HepG2 (cell line): ENCODE data around the gene PPDPF. TPM values are rescaled to one million over a fixed set of nuclear protein-coding genes. Genes with fewer than 3 reads are reported as not detected.
A peak's percentile ranks its signal among the peaks of the same experiment; 100 is the strongest.

Experiments
- ATAC-seq: fragments of 200-7000 bp; cut with Tn5 transposase; 3 replicates; pipeline ENCODE4 v1.9.1; 2020; ENCODE audit warnings: mild to moderate bottlenecking, moderate library complexity
- BruUV-seq: library from RNA; stranded (reverse); fragments of 400-500 nt; replicated peaks from 2 replicates; lab custom pipeline; 2021; lab: Mats Ljungman, UMichigan
- CTCF ChIA-PET: fragments of 300-600 bp; formaldehyde crosslinking; extraction: SDS; loops from one replicate; lab custom pipeline; 2021; ENCODE audit warnings: low total read pairs, inconsistent platforms, low intra/inter-chr PET ratio; lab: Yijun Ruan, JAX
- POLR2A ChIA-PET: fragments of 350-600 bp; sonication (Branson Sonifier 250); formaldehyde crosslinking; loops from one replicate; lab custom pipeline; 2020; ENCODE audit warnings: antibody characterized with exemption, inconsistent platforms; lab: Yijun Ruan, JAX
- DNase-seq: peaks from one replicate; pipeline ENCODE4 v3.0.0-alpha.2; 2015; ENCODE audit warnings: low spot score
- FAIRE-seq: peaks from 3 replicates; lab custom pipeline; 2011; peaks lifted over from hg19 to GRCh38; lab: Jason Lieb, UNC
- H2AFZ ChIP-seq: one replicate; pipeline ENCODE4 v1.6.1; 2011; ENCODE audit warnings: low read length, inconsistent platforms
- H3K27ac ChIP-seq: fragments of 300-600 bp; 3 replicates; pipeline ENCODE4 v1.8.0; 2011; ENCODE audit warnings: mixed run types, mild to moderate bottlenecking, mixed read lengths, low read length, inconsistent platforms; ENCODE audit not compliant: insufficient read depth; ENCODE audit errors: extremely low read length
- H3K27me3 ChIP-seq, 2 experiments: fragments of 200-600 bp in 1 of 2; 2 replicates in 1 of 2; 3 replicates in 1 of 2; pipeline versions ENCODE4 v1.6.0 to v1.8.0; 2011; ENCODE audit warnings: low read length in 2 of 2, mild to moderate bottlenecking in 2 of 2, moderate library complexity in 2 of 2, inconsistent platforms in 1 of 2; ENCODE audit not compliant: insufficient read depth in 2 of 2, control insufficient read depth in 1 of 2
- H3K36me3 ChIP-seq, 2 experiments: fragments of 200-600 bp in 1 of 2; replicated peaks in 1 of 2; 2 replicates in 1 of 2; 3 replicates in 1 of 2; pipeline versions ENCODE4 v1.5.1 to v1.8.0; 2011; ENCODE audit warnings: low read length in 2 of 2, inconsistent platforms in 1 of 2; ENCODE audit not compliant: insufficient read depth in 2 of 2, control insufficient read depth in 1 of 2
- H3K4me1 ChIP-seq: 2 replicates; pipeline ENCODE4 v1.5.1; 2012; ENCODE audit warnings: low read length, inconsistent platforms; ENCODE audit not compliant: insufficient read depth
- H3K4me2 ChIP-seq: 2 replicates; pipeline ENCODE4 v1.6.0; 2011; ENCODE audit warnings: low read depth, low read length, inconsistent platforms
- H3K4me3 ChIP-seq, 3 experiments: fragments of 200-600 bp in 1 of 3; sonication (generic), shearing (Covaris generic) in 1 of 3; replicated peaks in 1 of 3; 2 replicates each; pipeline ENCODE4 v1.5.1; 2011 to 2016; ENCODE audit warnings: low read length in 3 of 3, inconsistent platforms in 2 of 3, low read depth in 2 of 3, mild to moderate bottlenecking in 2 of 3, control low read depth in 1 of 3, mixed read lengths in 1 of 3; ENCODE audit not compliant: insufficient read depth in 1 of 3
- H3K79me2 ChIP-seq: one replicate; pipeline ENCODE4 v1.6.1; 2011; ENCODE audit warnings: low read length, inconsistent platforms; ENCODE audit not compliant: insufficient read depth
- H3K9ac ChIP-seq: 2 replicates; pipeline ENCODE4 v1.6.0; 2011; ENCODE audit warnings: mild to moderate bottlenecking, low read depth, low read length, inconsistent platforms; ENCODE audit not compliant: insufficient read depth
- H3K9me3 ChIP-seq: 2 replicates; pipeline ENCODE4 v1.5.1; 2012; ENCODE audit warnings: mild to moderate bottlenecking, low read length
- H4K20me1 ChIP-seq: 2 replicates; pipeline ENCODE4 v1.6.0; 2011; ENCODE audit warnings: inconsistent platforms, mild to moderate bottlenecking, low read length, moderate library complexity; ENCODE audit not compliant: insufficient read depth
- EED ChIP-seq: sonication (generic); formaldehyde crosslinking; IDR thresholded peaks from 2 replicates; pipeline ENCODE4 v1.5.0; 2020; ENCODE audit warnings: mild to moderate bottlenecking, missing genetic modification reagents
- FOXC1 ChIP-seq: sonication (generic); formaldehyde crosslinking; IDR thresholded peaks from 2 replicates; pipeline ENCODE4 v1.8.0; 2022; ENCODE audit warnings: mild to moderate bottlenecking, missing genetic modification reagents, borderline replicate concordance
- FOXO4 ChIP-seq: sonication (generic); formaldehyde crosslinking; conservative IDR thresholded peaks from 2 replicates; pipeline ENCODE4 v1.8.1; 2023; ENCODE audit warnings: missing genetic modification reagents
- MLX ChIP-seq: IDR thresholded peaks from 2 replicates; pipeline ENCODE4 v1.6.1; 2016
- ZNF333 ChIP-seq: sonication (generic); formaldehyde crosslinking; IDR thresholded peaks from 2 replicates; pipeline ENCODE4 v1.4.0; 2020; ENCODE audit warnings: mild to moderate bottlenecking, missing genetic modification reagents, borderline replicate concordance
- ZNF432 ChIP-seq: sonication (generic); formaldehyde crosslinking; IDR thresholded peaks from 2 replicates; pipeline ENCODE4 v1.5.0; 2020; ENCODE audit warnings: missing genetic modification reagents, mild to moderate bottlenecking, borderline replicate concordance
- ZNF446 ChIP-seq: sonication (generic); formaldehyde crosslinking; IDR thresholded peaks from 2 replicates; pipeline ENCODE4 v1.5.0; 2020; ENCODE audit warnings: mild to moderate bottlenecking, missing genetic modification reagents
- WGBS: methylation state at CpG from one replicate; pipeline ENCODE4 v1.1.6; 2017; ENCODE audit warnings: low lambda C conversion rate; 5-methylcytosine and 5-hydroxymethylcytosine counted together
- in situ Hi-C: cut with HindIII; loops from 2 replicates; pipeline ENCODE4 v1.10.0; 2017; ENCODE audit warnings: low pct_unique_long_range_greater_than_20kb; ENCODE audit not compliant: extremely low pct_ligation_motif_present
- intact Hi-C: fragments of 100-400 bp; cut with micrococcal nuclease; formaldehyde crosslinking; loops from one replicate; pipeline ENCODE4 v1.10.0; 2022; ENCODE audit not compliant: unreplicated experiment
- polyA plus RNA-seq, 8 experiments: library from polyadenylated mRNA; depleted of rRNA in 3 of 8; stranded (reverse) in 7 of 8; unstranded in 1 of 8; fragments of >200 nt; fragmentation: Illumina TruSeq in 4 of 8; extraction: Trizol in 4 of 8; gene quantifications; 2 replicates each; pipeline versions ENCODE4 v1.2.1 to v1.2.3, GENCODE V29; 2011 to 2016; ENCODE audit warnings: low read depth in 4 of 8, missing spikeins in 1 of 8, mixed read lengths in 1 of 8; ENCODE audit not compliant: insufficient read depth in 1 of 8
- total RNA-seq, 5 experiments: library from RNA; depleted of rRNA; stranded (reverse); fragments of >200 nt; fragmentation: Illumina TruSeq; extraction: Trizol; gene quantifications; 2 replicates each; pipeline ENCODE4 v1.2.3, GENCODE V29; 2016; ENCODE audit warnings: low read depth in 1 of 5
- TF ChIP-seq, protein P1 (sequence below): sonication (generic); formaldehyde crosslinking; IDR thresholded peaks from 2 replicates; pipeline ENCODE4 v1.5.0; 2020; ENCODE audit warnings: mild to moderate bottlenecking, missing genetic modification reagents, moderate library complexity
- TF ChIP-seq, protein P2 (sequence below): sonication (generic); formaldehyde crosslinking; IDR thresholded peaks from 2 replicates; pipeline ENCODE4 v1.5.0; 2020; ENCODE audit warnings: missing genetic modification reagents

The PPDPF gene
- total and polyA plus RNA-seq, 2 of the 13 experiments (the other 11 are each of a cell fraction or from before 2014, with no cell fraction given), result 1.8 to 7.0 TPM

DNA sequence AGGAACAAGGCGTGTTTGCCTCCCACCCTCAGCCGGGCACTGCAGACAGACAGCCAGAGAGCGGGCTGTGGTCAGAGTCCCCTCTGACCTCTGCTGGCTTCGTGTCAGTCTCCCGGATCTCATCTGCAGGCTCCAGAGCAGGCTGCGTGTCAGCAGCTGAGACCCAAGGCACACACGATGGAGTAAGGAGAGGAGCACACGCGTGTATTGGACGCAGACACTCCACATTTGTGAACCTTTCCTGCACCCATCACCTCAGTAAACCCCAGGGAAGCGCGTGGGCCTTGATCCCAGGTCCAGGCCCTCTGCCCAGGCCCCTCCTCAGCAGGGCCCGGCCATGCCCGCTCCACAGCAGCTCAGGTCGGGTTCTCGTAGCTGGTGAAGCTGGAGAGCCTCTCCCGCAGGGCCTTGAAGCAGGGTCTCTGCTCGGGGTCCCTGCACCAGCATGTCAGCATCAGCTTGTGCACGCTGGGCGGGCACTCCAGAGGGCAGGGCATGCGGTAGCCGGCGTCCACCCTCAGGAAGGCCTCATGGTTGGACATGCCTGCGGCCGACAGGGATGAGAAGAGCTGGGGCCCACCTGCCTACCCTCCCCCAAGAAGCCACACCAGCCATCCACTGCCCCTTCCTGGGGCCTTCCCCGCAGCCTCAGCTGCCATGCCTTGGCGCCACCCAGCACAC, 8.8 kb downstream of the PPDPF start:
- Histone ChIP-seq H3K4me3 (no peak overlapping the region), H3K9me3 (no peaks in the 10 kb centered on the region), H3K27ac (no peak overlapping the region)
- CTCF ChIA-PET, result no interaction called here
- intact Hi-C loops, result no loop called here
- TF ChIP-seq ZNF432 (CRISPR knock-in tag) (no peak), FOXC1 (peak; percentile 57; the same call in 1 of the 2 replicates), EED (CRISPR knock-in tag) (0 out of 2 replicates have a peak, but pooled peaks have one; percentile 35), ZNF333 (CRISPR knock-in tag) (no peak), FOXO4 (CRISPR knock-in tag) (0 out of 2 replicates have a peak, but pooled peaks have one; percentile 76), ZNF446 (0 out of 2 replicates have a peak, but pooled peaks have one; percentile 38), MLX (CRISPR knock-in tag) (no peak)
- TF ChIP-seq, protein P1, sequence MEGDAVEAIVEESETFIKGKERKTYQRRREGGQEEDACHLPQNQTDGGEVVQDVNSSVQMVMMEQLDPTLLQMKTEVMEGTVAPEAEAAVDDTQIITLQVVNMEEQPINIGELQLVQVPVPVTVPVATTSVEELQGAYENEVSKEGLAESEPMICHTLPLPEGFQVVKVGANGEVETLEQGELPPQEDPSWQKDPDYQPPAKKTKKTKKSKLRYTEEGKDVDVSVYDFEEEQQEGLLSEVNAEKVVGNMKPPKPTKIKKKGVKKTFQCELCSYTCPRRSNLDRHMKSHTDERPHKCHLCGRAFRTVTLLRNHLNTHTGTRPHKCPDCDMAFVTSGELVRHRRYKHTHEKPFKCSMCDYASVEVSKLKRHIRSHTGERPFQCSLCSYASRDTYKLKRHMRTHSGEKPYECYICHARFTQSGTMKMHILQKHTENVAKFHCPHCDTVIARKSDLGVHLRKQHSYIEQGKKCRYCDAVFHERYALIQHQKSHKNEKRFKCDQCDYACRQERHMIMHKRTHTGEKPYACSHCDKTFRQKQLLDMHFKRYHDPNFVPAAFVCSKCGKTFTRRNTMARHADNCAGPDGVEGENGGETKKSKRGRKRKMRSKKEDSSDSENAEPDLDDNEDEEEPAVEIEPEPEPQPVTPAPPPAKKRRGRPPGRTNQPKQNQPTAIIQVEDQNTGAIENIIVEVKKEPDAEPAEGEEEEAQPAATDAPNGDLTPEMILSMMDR (CRISPR knock-in tag), result peak; percentile 12; the same call in 1 of the 2 replicates
- TF ChIP-seq, protein P2, sequence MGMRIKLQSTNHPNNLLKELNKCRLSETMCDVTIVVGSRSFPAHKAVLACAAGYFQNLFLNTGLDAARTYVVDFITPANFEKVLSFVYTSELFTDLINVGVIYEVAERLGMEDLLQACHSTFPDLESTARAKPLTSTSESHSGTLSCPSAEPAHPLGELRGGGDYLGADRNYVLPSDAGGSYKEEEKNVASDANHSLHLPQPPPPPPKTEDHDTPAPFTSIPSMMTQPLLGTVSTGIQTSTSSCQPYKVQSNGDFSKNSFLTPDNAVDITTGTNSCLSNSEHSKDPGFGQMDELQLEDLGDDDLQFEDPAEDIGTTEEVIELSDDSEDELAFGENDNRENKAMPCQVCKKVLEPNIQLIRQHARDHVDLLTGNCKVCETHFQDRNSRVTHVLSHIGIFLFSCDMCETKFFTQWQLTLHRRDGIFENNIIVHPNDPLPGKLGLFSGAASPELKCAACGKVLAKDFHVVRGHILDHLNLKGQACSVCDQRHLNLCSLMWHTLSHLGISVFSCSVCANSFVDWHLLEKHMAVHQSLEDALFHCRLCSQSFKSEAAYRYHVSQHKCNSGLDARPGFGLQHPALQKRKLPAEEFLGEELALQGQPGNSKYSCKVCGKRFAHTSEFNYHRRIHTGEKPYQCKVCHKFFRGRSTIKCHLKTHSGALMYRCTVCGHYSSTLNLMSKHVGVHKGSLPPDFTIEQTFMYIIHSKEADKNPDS (CRISPR knock-in tag), result 0 out of 2 replicates have a peak, but pooled peaks have one; percentile 30
- TF ChIP-seq, all 625 proteins: peak for 6
- no peak overlapping the region for H3K9ac ChIP-seq
- no peaks in the 10 kb centered on the region for H3K36me3 ChIP-seq
- peaks cover 10% of the 10 kb centered on the region; the same call in 1 of the 2 replicates for H3K4me1 ChIP-seq
- no peak for DNase-seq
- H3K4me2 ChIP-seq, result no peak overlapping the region
- WGBS, result 26% methylated on average over 19 of the region's 27 CpGs
- no TSS peak for BruUV-seq
- in situ Hi-C loops, result no loop called here
- no peaks in the 10 kb centered on the region for H3K79me2 ChIP-seq
- peaks cover 26 to 58% of the 10 kb centered on the region in 2 experiments; a peak in 4 of 5 replicates for H3K27me3 ChIP-seq
- no peak overlapping the region for H2AFZ ChIP-seq
- peaks cover 4% of the 10 kb centered on the region; the same call in 1 of the 2 replicates for H4K20me1 ChIP-seq
- FAIRE-seq, result no peak
- POLR2A ChIA-PET, result interaction anchor here (0.6 to 1.0 kb wide), 2 partner anchors 8 to 124 kb away, joined by 3 to 4 read pairs; partner anchors contain the start of genes PTK6 and STMN3
- ATAC-seq, result peak; percentile 53
